Endometrium (tissue), 2 donors: ENCODE data around the gene STRBP.

Experiments used
- FAIRE-seq: peaks from 2 replicates; lab custom pipeline; 2012; peaks lifted over from hg19 to GRCh38; lab: Jason Lieb, UNC
- donor health status: control.
- donor health status: control.

Gene STRBP

GRCh38 chr9:123097430-123098095, 170.8 kb downstream of the STRBP start:
- no peak for FAIRE-seq

GRCh38 chr9:123096987-123097386, 171.4 kb downstream of the STRBP start:
- no peak for FAIRE-seq

GRCh38 chr9:123093141-123093540, 175.2 kb downstream of the STRBP start:
- no peak for FAIRE-seq

GRCh38 chr9:123091459-123091858, 176.9 kb downstream of the STRBP start:
- no peak for FAIRE-seq

GRCh38 chr9:123090956-123091355, 177.4 kb downstream of the STRBP start:
- no peak for FAIRE-seq

DNA sequence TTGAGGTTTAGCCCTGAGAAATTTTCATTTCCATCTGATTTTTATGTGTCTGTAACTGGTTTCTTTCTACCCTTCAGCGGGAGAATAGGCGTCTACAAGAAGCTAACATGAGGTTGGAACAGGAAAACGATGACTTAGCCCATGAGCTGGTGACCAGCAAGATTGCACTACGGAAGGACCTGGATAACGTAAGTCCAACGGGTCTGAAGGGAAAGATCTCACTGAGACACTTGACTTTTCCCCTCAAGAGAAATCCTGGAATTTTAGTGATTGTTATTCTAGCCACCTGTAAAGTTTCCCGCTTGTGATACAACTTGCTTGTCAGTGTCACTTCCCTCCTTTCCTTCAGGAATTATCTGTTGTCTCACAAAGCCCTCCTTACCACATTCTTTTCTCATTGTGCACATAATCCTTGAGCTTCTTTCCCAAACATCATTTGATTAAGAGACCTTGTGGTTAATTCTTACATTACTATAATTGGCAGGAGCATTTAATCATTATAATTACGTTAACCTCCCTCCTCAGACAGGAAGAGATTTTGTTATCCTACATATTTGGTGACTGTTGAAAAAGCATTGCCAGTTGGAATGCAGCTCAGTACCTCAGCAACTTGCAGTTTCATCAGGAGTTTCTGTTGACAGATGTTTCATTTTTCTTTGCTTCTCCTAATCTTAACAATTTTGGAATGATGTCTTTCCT, 178.0 kb downstream of the STRBP start:
- no peak for FAIRE-seq

DNA sequence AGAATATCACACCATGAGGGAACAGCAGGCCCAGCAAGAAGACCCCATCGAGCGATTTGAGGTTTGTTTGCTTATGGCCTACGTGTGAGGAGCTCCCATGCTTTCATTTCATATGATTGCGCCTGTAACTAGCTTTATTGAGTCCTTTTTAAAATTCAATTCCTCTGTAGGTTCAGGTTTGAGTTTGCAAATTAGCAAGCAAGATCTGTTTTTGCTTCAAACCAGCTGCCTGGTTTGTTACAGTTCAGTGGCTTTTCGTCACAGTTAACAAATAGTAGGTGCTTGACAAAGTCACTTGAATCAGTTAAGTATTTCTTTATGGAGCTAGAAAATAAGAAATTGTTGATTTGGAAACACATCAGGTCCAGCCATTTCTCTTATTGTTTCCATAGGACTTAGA, 178.6 kb downstream of the STRBP start:
- FAIRE-seq = no peak

GRCh38 chr9:123089040-123089439, 179.3 kb downstream of the STRBP start:
- FAIRE-seq = no peak

GRCh38 chr9:123087359-123087888, 181.0 kb downstream of the STRBP start:
- no peak for FAIRE-seq

- no peak for FAIRE-seq
Observed at GRCh38 chr9:123085916-123086315, 182.5 kb downstream of the STRBP start.

DNA sequence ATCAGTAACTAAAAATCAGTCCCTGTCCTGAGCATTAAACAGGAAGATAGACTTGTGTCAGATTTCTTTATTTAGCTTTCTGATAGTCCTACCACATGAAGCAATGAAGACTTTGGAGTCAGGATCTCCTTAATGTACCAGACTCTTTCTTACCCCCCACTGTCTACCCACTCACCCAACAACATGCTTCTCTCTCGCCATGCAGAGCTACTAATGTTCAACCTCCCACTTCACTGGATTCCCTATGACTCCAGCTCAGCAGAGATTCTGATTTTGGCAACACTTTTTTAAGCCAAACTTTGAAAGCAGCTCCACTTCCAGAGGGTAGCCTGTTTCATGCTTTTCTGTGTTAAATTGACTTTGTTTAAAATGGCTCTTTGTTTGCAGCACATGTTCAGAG, 184.1 kb downstream of the STRBP start:
- no peak for FAIRE-seq

DNA sequence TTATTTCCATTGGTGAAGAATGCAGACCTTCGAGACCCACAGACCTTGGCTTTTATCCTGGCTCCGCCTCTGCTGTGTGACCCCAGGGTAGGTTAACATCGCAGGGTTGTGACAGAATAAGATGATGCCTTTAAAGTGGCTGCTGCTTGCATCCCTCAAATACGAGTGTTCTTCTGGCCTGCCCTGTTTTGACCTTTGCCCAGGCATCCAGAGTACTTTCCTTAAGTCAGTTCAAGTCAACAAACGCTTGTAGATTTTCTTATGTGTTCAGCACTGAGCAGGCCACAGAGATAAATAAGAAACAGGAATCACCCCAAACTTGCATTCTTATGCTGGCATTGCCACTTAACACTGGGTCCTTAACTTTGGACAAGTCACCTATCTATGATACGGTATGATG, 184.7 kb downstream of the STRBP start:
- no peak for FAIRE-seq

DNA sequence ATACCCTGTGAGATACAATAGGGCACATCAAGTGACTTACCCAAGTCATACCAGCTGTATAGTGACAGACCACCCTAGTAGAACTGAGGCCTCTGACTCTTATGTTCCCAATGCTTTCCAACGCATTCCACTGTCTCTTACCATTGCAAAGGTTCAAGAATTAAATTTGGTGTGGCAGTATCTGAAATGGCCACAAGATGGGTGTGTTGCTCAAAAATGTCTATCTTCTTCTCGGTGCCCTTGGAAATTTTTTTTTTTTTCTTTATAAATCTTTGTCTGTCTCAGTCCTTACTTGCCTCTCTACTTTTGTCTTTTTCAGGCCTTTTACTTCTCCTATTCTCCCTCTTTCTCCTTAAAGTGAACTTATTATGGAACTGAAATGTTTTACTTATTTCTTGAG, 186.6 kb downstream of the STRBP start:
- FAIRE-seq = no peak

- FAIRE-seq = no peak
Observed at GRCh38 chr9:123080444-123080843, 187.9 kb downstream of the STRBP start.

DNA sequence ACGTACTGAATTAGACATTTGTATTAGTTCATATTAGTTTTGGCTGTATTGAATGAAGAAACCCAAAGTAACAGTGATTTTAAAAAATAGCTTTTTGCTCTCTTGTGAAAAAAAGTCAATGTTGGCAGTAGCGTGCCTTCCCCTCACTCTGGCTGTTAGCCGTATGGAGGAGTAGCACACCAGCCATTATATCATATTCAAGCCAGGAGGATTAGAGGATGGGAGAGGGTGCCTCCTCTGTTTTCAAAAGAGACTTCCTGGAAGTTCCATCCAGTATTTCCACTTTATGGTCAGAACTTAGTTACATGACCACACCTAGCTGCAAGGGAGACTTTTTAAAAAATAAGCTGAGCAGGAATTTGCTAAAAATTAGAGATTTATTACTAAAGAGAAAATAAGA, 193.8 kb downstream of the STRBP start:
- no peak for FAIRE-seq

DNA sequence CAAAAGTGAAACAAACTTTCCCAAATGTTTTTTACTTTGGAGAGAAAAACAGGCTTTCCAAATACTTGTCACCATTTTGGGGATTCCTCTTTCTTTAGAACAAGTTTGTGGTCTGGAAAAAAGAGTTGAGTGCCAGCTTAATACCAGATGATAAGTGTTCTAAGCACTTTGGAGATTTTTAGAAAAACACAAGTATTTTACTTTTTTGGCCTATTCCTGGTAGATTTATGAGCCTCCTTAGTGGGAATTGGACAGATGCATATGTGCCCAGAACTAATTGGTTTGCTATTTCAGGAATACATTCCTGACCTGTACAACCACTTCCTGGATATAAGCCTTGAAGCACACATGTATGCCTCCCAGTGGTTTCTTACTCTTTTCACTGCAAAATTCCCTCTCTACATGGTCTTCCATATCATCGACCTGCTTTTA, 194.4 kb downstream of the STRBP start:
- no peak for FAIRE-seq

DNA sequence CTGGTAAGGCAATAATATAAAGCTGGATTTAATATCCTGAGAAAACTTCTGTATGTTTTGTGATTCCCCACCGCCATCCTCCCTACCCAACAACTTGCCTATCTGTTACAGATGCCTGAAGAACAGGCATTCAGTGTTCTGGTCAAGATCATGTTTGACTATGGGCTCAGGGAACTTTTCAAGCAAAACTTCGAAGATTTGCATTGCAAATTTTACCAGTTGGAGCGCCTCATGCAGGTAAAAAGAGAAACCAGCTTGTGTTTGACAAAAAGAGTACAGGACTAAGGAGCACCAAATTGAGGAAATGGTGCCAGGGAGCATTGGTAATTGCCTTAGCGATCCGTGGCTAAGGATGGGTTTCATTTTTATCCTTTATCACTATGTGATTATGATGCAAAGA, 194.9 kb downstream of the STRBP start:
- FAIRE-seq = no peak

- no peak for FAIRE-seq
Observed at GRCh38 chr9:123072407-123072995, 195.9 kb downstream of the STRBP start.
